Neural cell (in vitro differentiated cells): Measurements from ENCODE around the gene TULP4. TPM values are rescaled to one million over a fixed set of nuclear protein-coding genes. Genes with fewer than 3 reads are reported as not detected.
"Not testable (repeated sequence)": the region's sequence is repeated elsewhere in the genome, so short reads cannot be mapped to it uniquely, and the experiment has no call there.

Source experiments
- H2AFZ ChIP-seq: fragments of 200-600, 300-800 bp; sonication (generic), shearing (Covaris generic); 2 replicates; pipeline ENCODE4 v1.6.0; 2014; ENCODE audit warnings: low read depth, mild to moderate bottlenecking, antibody characterized with exemption, low read length, moderate library complexity
- H3F3A ChIP-seq: fragments of 200-600 bp; shearing (Covaris generic); 2 replicates; pipeline ENCODE4 v1.6.1; 2016; ENCODE audit warnings: mild to moderate bottlenecking, moderate library complexity, mixed read lengths, antibody characterized with exemption, low read length; ENCODE audit not compliant: insufficient read depth, poor library complexity, severe bottlenecking
- H3K27ac ChIP-seq: fragments of 200-600, 300-800 bp; sonication (generic), shearing (Covaris generic); 2 replicates; pipeline ENCODE4 v1.5.1; 2014; ENCODE audit warnings: mild to moderate bottlenecking, low read length, moderate library complexity
- H3K27me3 ChIP-seq: fragments of 300-800, 200-600 bp; sonication (generic), shearing (Covaris generic); 2 replicates; pipeline ENCODE4 v1.6.0; 2014; ENCODE audit warnings: mild to moderate bottlenecking, low read depth, low read length, moderate library complexity; ENCODE audit not compliant: insufficient read depth
- H3K36me3 ChIP-seq: fragments of 300-800, 200-600 bp; sonication (generic), shearing (Covaris generic); 2 replicates; pipeline ENCODE4 v1.5.1; 2014; ENCODE audit warnings: mild to moderate bottlenecking, antibody characterized with exemption, low read length, moderate library complexity; ENCODE audit not compliant: insufficient read depth
- H3K4me2 ChIP-seq: fragments of 300-800, 200-600 bp; sonication (generic), shearing (Covaris generic); 2 replicates; pipeline ENCODE4 v1.6.0; 2014; ENCODE audit warnings: mild to moderate bottlenecking, low read length
- H3K4me3 ChIP-seq: fragments of 300-800, 200-600 bp; sonication (generic), shearing (Covaris generic); 2 replicates; pipeline ENCODE4 v1.5.1; 2014; ENCODE audit warnings: mild to moderate bottlenecking, low read length, moderate library complexity
- H3K79me2 ChIP-seq: fragments of 200-600 bp; shearing (Covaris generic); replicated peaks from 2 replicates; pipeline ENCODE4 v1.6.0; 2014; ENCODE audit warnings: mild to moderate bottlenecking, low read length, moderate library complexity; ENCODE audit not compliant: insufficient read depth
- H3K9ac ChIP-seq: fragments of 300-800, 200-600 bp; sonication (generic), shearing (Covaris generic); 2 replicates; pipeline ENCODE4 v1.6.1; 2016; ENCODE audit warnings: mild to moderate bottlenecking, low read length, mixed read lengths
- H3K9me2 ChIP-seq: fragments of 200-600 bp; shearing (Covaris generic); 2 replicates; pipeline ENCODE4 v1.6.1; 2016; ENCODE audit warnings: mild to moderate bottlenecking, low read length, mixed read lengths; ENCODE audit not compliant: insufficient read depth
- H3K9me3 ChIP-seq: fragments of 200-600, 300-800 bp; sonication (generic), shearing (Covaris generic); 2 replicates; pipeline ENCODE4 v1.6.1; 2016; ENCODE audit warnings: mild to moderate bottlenecking, mixed run types, low read length, moderate library complexity, mixed read lengths
- H4K20me1 ChIP-seq: fragments of 200-600 bp; shearing (Covaris generic); 2 replicates; pipeline ENCODE4 v1.6.1; 2016; ENCODE audit warnings: mild to moderate bottlenecking, mixed run types; ENCODE audit not compliant: insufficient read depth
- CTCF ChIP-seq: fragments of 450-650 bp; IDR thresholded peaks from 2 replicates; pipeline ENCODE4 v1.5.1; 2014; ENCODE audit warnings: antibody characterized with exemption, mild to moderate bottlenecking, moderate library complexity; ENCODE audit not compliant: poor library complexity, severe bottlenecking
- EP300 ChIP-seq: fragments of 450-650 bp; conservative IDR thresholded peaks from 2 replicates; pipeline ENCODE4 v1.6.1; 2014; ENCODE audit warnings: antibody characterized with exemption, mild to moderate bottlenecking, moderate library complexity; ENCODE audit not compliant: poor library complexity, severe bottlenecking
- EZH2 ChIP-seq: fragments of 200-600, 300-800 bp; shearing (Covaris generic), sonication (generic); IDR thresholded peaks from 2 replicates; pipeline ENCODE4 v1.6.1; 2014; ENCODE audit warnings: antibody characterized with exemption, low read length, borderline replicate concordance, mild to moderate bottlenecking; ENCODE audit not compliant: insufficient read depth, poor library complexity, severe bottlenecking
- POLR2AphosphoS5 ChIP-seq: IDR thresholded peaks from 2 replicates; pipeline ENCODE4 v1.6.1; 2012
- RAD21 ChIP-seq: fragments of 450-650 bp; conservative IDR thresholded peaks from 2 replicates; pipeline ENCODE4 v1.6.1; 2014; ENCODE audit warnings: antibody characterized with exemption, mild to moderate bottlenecking, moderate library complexity
- SMC3 ChIP-seq: fragments of 450-650 bp; conservative IDR thresholded peaks from 2 replicates; pipeline ENCODE4 v1.6.1; 2014; ENCODE audit warnings: antibody characterized with exemption, mild to moderate bottlenecking, moderate library complexity; ENCODE audit not compliant: poor library complexity
- TAF1 ChIP-seq: IDR thresholded peaks from 2 replicates; pipeline ENCODE4 v1.6.1; 2012; ENCODE audit warnings: low read depth
- polyA plus RNA-seq: library from polyadenylated mRNA; depleted of rRNA; stranded (reverse); fragments of >200 nt; gene quantifications from 2 replicates; pipeline ENCODE4 v1.2.3, GENCODE V29; 2014
- TF ChIP-seq, protein P1 (sequence below): IDR thresholded peaks from 2 replicates; pipeline ENCODE4 v1.6.1; 2012; ENCODE audit warnings: borderline replicate concordance

TULP4 gene
- polyA plus RNA-seq, 1 donor from 2014 or later = 30.6 TPM

DNA sequence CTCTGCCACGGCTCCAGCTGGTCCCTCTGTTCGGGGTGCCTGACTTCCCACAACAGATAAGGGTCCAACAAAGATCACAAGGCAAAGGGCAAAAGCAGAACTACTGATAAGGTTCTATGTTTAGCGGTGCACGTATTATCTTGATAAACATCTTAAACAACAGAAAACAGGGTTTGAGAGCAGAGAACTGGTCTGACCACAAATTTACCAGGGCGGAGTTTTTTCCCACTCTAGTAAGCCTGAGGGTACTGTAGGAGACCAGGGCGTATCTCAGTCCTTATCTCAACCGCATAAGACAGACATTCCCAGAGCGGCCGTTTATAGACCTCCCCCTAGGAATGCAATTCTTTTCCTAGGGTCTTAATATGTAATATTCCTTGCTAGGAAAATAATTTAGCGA is 14.6 kb upstream of the TULP4 start:
- H3F3A ChIP-seq, H3K4me2 ChIP-seq, H3K9me2 ChIP-seq, H3K9me3 ChIP-seq, H3K4me3 ChIP-seq, H3K9ac ChIP-seq, H3K27me3 ChIP-seq, H2AFZ ChIP-seq, H3K79me2 ChIP-seq, H4K20me1 ChIP-seq, H3K27ac ChIP-seq: not testable (repeated sequence)
- peaks cover 11% of the 10 kb centered on the region for H3K36me3 ChIP-seq

GRCh38 chr6:158300306-158301143 is 11.7 kb upstream of the TULP4 start:
- not testable (repeated sequence) for H3K9ac ChIP-seq, H3K27me3 ChIP-seq, H4K20me1 ChIP-seq, H3K36me3 ChIP-seq, H3K4me3 ChIP-seq, H3K9me3 ChIP-seq, H2AFZ ChIP-seq, H3K9me2 ChIP-seq, H3K27ac ChIP-seq, H3K4me2 ChIP-seq, H3F3A ChIP-seq, H3K79me2 ChIP-seq

GRCh38 chr6:158301561-158301960 is 10.7 kb upstream of the TULP4 start:
- not testable (repeated sequence) for H3K4me2 ChIP-seq

DNA sequence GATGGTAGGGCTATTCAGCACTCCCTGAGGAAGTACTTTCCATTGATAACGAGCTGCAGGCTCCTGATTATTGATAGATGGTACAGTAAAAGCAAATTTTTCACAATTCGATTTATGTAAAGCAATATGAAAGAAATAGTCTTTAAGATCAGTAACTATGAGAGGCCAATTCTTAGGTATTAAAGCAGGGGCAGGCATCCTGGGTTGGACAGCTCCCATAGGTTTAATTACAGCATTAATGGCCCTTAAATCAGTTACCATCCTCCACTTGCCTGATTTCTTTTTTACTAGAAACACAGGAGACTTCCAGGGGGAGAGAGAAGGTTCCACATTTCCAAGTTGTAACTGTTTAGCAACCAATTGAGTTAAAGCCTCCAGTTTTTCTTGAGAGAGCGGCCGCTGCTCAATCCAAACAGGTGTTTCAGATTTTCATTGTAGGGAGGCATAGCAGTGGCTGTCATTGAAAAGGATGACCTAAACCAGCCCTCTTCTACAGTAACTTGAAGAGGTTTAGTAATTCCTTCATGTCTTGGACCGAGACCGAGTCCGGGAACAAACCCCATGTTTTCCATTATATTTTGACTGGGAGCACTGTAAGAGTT is 10.0 kb upstream of the TULP4 start:
- not testable (repeated sequence) for H3K4me2 ChIP-seq, H3K36me3 ChIP-seq, H3K9ac ChIP-seq, H2AFZ ChIP-seq, H4K20me1 ChIP-seq, H3K27me3 ChIP-seq, H3F3A ChIP-seq, H3K27ac ChIP-seq, H3K79me2 ChIP-seq, H3K9me2 ChIP-seq, H3K4me3 ChIP-seq, H3K9me3 ChIP-seq

More at GRCh38 chr6:158301561-158301960, 10.7 kb upstream of the TULP4 start:
- not testable (repeated sequence) for H3K4me3 ChIP-seq, H3K9me3 ChIP-seq, H4K20me1 ChIP-seq, H3K79me2 ChIP-seq, H3K27ac ChIP-seq, H3K36me3 ChIP-seq, H3K9ac ChIP-seq, H3K9me2 ChIP-seq, H3K27me3 ChIP-seq, H3F3A ChIP-seq, H2AFZ ChIP-seq

DNA sequence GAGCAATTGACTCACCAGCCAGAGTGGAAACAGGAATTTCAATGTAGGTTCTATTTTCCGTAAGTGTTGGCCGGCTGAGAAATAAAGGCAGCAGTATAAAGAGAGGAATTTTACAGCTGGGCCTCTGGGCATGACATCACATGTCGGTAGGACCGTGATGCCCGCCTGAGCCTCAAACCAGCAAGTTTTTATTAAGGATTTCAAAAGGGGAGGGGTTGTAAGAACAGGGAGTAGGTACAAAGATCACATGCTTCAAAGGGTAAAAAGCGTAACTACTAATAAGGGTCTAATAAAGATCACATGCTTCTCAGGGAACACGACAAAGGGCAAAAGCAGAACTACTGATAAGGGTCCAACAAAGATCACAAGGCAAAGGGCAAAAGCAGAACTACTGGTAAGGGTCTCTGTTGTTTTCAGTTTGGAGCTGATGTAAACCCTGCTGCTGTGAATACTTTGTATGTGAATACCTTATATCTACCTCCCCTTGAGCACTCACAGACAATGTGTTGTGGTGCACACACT is 9.0 kb upstream of the TULP4 start:
- no peaks in the 10 kb centered on the region for H3K36me3 ChIP-seq
- H3K9ac ChIP-seq = no peak overlapping the region
- H4K20me1 ChIP-seq = no peaks in the 10 kb centered on the region
- no peaks in the 10 kb centered on the region for H3F3A ChIP-seq
- no peak overlapping the region for H3K27ac ChIP-seq
- H3K9me3 ChIP-seq = no peaks in the 10 kb centered on the region
- no peaks in the 10 kb centered on the region for H3K27me3 ChIP-seq
- no peaks in the 10 kb centered on the region for H3K79me2 ChIP-seq
- H2AFZ ChIP-seq = no peak overlapping the region
- no peak overlapping the region for H3K4me2 ChIP-seq
- no peak overlapping the region for H3K4me3 ChIP-seq
- H3K9me2 ChIP-seq = no peaks in the 10 kb centered on the region
- TF ChIP-seq RAD21 = no peak
- TF ChIP-seq CTCF = no peak
- TF ChIP-seq POLR2AphosphoS5 = no peak
- TF ChIP-seq TAF1 = no peak
- no peak for TF ChIP-seq SMC3
- no peak for TF ChIP-seq EP300
- TF ChIP-seq, protein P1, sequence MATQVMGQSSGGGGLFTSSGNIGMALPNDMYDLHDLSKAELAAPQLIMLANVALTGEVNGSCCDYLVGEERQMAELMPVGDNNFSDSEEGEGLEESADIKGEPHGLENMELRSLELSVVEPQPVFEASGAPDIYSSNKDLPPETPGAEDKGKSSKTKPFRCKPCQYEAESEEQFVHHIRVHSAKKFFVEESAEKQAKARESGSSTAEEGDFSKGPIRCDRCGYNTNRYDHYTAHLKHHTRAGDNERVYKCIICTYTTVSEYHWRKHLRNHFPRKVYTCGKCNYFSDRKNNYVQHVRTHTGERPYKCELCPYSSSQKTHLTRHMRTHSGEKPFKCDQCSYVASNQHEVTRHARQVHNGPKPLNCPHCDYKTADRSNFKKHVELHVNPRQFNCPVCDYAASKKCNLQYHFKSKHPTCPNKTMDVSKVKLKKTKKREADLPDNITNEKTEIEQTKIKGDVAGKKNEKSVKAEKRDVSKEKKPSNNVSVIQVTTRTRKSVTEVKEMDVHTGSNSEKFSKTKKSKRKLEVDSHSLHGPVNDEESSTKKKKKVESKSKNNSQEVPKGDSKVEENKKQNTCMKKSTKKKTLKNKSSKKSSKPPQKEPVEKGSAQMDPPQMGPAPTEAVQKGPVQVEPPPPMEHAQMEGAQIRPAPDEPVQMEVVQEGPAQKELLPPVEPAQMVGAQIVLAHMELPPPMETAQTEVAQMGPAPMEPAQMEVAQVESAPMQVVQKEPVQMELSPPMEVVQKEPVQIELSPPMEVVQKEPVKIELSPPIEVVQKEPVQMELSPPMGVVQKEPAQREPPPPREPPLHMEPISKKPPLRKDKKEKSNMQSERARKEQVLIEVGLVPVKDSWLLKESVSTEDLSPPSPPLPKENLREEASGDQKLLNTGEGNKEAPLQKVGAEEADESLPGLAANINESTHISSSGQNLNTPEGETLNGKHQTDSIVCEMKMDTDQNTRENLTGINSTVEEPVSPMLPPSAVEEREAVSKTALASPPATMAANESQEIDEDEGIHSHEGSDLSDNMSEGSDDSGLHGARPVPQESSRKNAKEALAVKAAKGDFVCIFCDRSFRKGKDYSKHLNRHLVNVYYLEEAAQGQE = no peak
- TF ChIP-seq EZH2 = no peak
